Upper lobe of left lung (tissue), 4 donors: ENCODE measurements around the gene NEK11.

Experiments used
- EP300 ChIP-seq, 4 donors: sonication (generic); formaldehyde crosslinking; IDR thresholded peaks; one replicate each; pipeline ENCODE4 v1.5.1; 2017; ENCODE audit warnings: antibody characterized with exemption in 4 of 4, control low read depth in 2 of 4
- POLR2A ChIP-seq, 4 donors: fragments of 450-650 bp; IDR thresholded peaks; one replicate each; pipeline ENCODE4 v1.5.1; 2016 to 2017; ENCODE audit warnings: antibody characterized with exemption in 4 of 4, mild to moderate bottlenecking in 2 of 4
- POLR2AphosphoS5 ChIP-seq, 2 donors: sonication (generic); formaldehyde crosslinking; IDR thresholded peaks; one replicate each; pipeline ENCODE4 v1.5.1; 2017; ENCODE audit warnings: antibody characterized with exemption in 2 of 2
- TF ChIP-seq, protein P1 (sequence below), 6 experiments: fragments of 450-650 bp in 4 of 6; fragments of 200-600 bp in 2 of 6; sonication (generic) in 2 of 6; IDR thresholded peaks; one replicate each; pipeline ENCODE4 v1.5.1; 2016 to 2019; ENCODE audit warnings: antibody characterized with exemption in 6 of 6

- TF ChIP-seq, protein P1, sequence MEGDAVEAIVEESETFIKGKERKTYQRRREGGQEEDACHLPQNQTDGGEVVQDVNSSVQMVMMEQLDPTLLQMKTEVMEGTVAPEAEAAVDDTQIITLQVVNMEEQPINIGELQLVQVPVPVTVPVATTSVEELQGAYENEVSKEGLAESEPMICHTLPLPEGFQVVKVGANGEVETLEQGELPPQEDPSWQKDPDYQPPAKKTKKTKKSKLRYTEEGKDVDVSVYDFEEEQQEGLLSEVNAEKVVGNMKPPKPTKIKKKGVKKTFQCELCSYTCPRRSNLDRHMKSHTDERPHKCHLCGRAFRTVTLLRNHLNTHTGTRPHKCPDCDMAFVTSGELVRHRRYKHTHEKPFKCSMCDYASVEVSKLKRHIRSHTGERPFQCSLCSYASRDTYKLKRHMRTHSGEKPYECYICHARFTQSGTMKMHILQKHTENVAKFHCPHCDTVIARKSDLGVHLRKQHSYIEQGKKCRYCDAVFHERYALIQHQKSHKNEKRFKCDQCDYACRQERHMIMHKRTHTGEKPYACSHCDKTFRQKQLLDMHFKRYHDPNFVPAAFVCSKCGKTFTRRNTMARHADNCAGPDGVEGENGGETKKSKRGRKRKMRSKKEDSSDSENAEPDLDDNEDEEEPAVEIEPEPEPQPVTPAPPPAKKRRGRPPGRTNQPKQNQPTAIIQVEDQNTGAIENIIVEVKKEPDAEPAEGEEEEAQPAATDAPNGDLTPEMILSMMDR (IDR thresholded peaks at IDR 0.05), result no peak
- TF ChIP-seq POLR2A (IDR thresholded peaks at IDR 0.05), result no peak
- TF ChIP-seq POLR2AphosphoS5 (IDR thresholded peaks at IDR 0.05), result no peak
- TF ChIP-seq EP300 (IDR thresholded peaks at IDR 0.05), result no peak
Measured at GRCh38 chr3:131082871-131083863, 56.5 kb downstream of the NEK11 start.
